Measurements from ENCODE around the gene PPP3CA. TPM values are rescaled to one million over a fixed set of nuclear protein-coding genes. Genes with fewer than 3 reads are reported as not detected.

PPP3CA gene
- total RNA-seq, 2 experiments from 2014 or later = 12.9 to 13.8 TPM

GRCh38 chr4:101065935-101066485, 281.3 kb downstream of the PPP3CA start:
- Mint-ChIP-seq H3K27me3 (no peaks in the 10 kb centered on the region), H3K4me3 (no peak overlapping the region), H3K36me3 (ENCODE audit: low read depth) (peaks cover 20% of the 10 kb centered on the region), H3K4me1 (ENCODE audit: low read depth) (no peaks in the 10 kb centered on the region), H3K27ac (no peak overlapping the region), H3K9me3 (no peaks in the 10 kb centered on the region)
- no peak for ATAC-seq (ENCODE audit: poor library complexity)
- intact Hi-C loops (cut with DNase I, micrococcal nuclease) = no loop called here
- ChIA-PET CTCF (interaction anchor here (1.3 kb wide), 1 partner anchor 82 kb away, joined by 3 read pairs; no protein-coding TSS in a partner anchor), POLR2A (no interaction called here)
- H3K9me3 ChIP-seq (ENCODE audit: control insufficient read depth in 1 of 2, insufficient read depth in 1 of 2, low read length in 2 of 2) = no peaks in the 10 kb centered on the region
- no peaks in the 10 kb centered on the region for H3K27me3 ChIP-seq (ENCODE audit: control insufficient read depth in 1 of 2, insufficient read depth in 2 of 2, low read length in 2 of 2)
- no peaks in the 10 kb centered on the region for H3K4me1 ChIP-seq (ENCODE audit: insufficient read depth, low read length)
- no peak overlapping the region for H3K27ac ChIP-seq (ENCODE audit: low read depth in 1 of 2, low read length in 2 of 2)
- peaks cover 9% of the 10 kb centered on the region for H3K36me3 ChIP-seq (ENCODE audit: insufficient read depth, low read length)
- TF ChIP-seq CTCF (IDR thresholded peaks at IDR 0.05) = no peak
- H3K4me3 ChIP-seq (ENCODE audit: low read length) = no peak overlapping the region
- DNase-seq = no peak

- no peaks in the 10 kb centered on the region for H3K9me3 Mint-ChIP-seq
- ChIA-PET POLR2A (no interaction called here), CTCF (interaction anchor here (1.3 kb wide), 1 partner anchor 82 kb away, joined by 3 read pairs; no protein-coding TSS in a partner anchor)
- peaks cover 9% of the 10 kb centered on the region for H3K36me3 ChIP-seq (ENCODE audit: insufficient read depth, low read length)
- intact Hi-C loops (cut with DNase I, micrococcal nuclease) = no loop called here
- no peak for DNase-seq
- H3K4me1 Mint-ChIP-seq (ENCODE audit: low read depth) = no peaks in the 10 kb centered on the region
- peaks cover 25% of the 10 kb centered on the region for H3K36me3 Mint-ChIP-seq (ENCODE audit: low read depth)
- H3K27me3 ChIP-seq (ENCODE audit: control insufficient read depth in 1 of 2, insufficient read depth in 2 of 2, low read length in 2 of 2) = no peaks in the 10 kb centered on the region
- no peak for ATAC-seq (ENCODE audit: poor library complexity)
- H3K27me3 Mint-ChIP-seq = no peaks in the 10 kb centered on the region
- H3K4me1 ChIP-seq (ENCODE audit: insufficient read depth, low read length) = no peaks in the 10 kb centered on the region
- no peak overlapping the region for H3K4me3 ChIP-seq (ENCODE audit: low read length)
- H3K27ac ChIP-seq (ENCODE audit: low read depth in 1 of 2, low read length in 2 of 2) = no peak overlapping the region
- H3K9me3 ChIP-seq (ENCODE audit: control insufficient read depth in 1 of 2, insufficient read depth in 1 of 2, low read length in 2 of 2) = no peaks in the 10 kb centered on the region
- no peak overlapping the region for H3K27ac Mint-ChIP-seq
- no peak overlapping the region for H3K4me3 Mint-ChIP-seq
- no peak for TF ChIP-seq CTCF (IDR thresholded peaks at IDR 0.05)
Observed at GRCh38 chr4:101065346-101065745, 282.0 kb downstream of the PPP3CA start.

GRCh38 chr4:101064541-101065180, 282.7 kb downstream of the PPP3CA start:
- H3K9me3 Mint-ChIP-seq = no peaks in the 10 kb centered on the region
- peaks cover 26% of the 10 kb centered on the region for H3K36me3 Mint-ChIP-seq (ENCODE audit: low read depth)
- H3K4me1 Mint-ChIP-seq (ENCODE audit: low read depth) = no peaks in the 10 kb centered on the region
- Histone ChIP-seq H3K9me3 (ENCODE audit: control insufficient read depth in 1 of 2, insufficient read depth in 1 of 2, low read length in 2 of 2) (no peaks in the 10 kb centered on the region), H3K27ac (ENCODE audit: low read depth in 1 of 2, low read length in 2 of 2) (no peak overlapping the region), H3K4me1 (ENCODE audit: insufficient read depth, low read length) (no peaks in the 10 kb centered on the region), H3K4me3 (ENCODE audit: low read length) (no peak overlapping the region), H3K27me3 (ENCODE audit: control insufficient read depth in 1 of 2, insufficient read depth in 2 of 2, low read length in 2 of 2) (no peaks in the 10 kb centered on the region), H3K36me3 (ENCODE audit: insufficient read depth, low read length) (peaks cover 5% of the 10 kb centered on the region)
- no peak overlapping the region for H3K4me3 Mint-ChIP-seq
- CTCF ChIA-PET = interaction anchor here (1.3 kb wide), 1 partner anchor 83 kb away, joined by 3 read pairs; no protein-coding TSS in a partner anchor
- no peak for DNase-seq
- TF ChIP-seq CTCF (IDR thresholded peaks at IDR 0.05) = no peak
- POLR2A ChIA-PET = no interaction called here
- no peak overlapping the region for H3K27ac Mint-ChIP-seq
- intact Hi-C loops (cut with DNase I, micrococcal nuclease) = no loop called here
- ATAC-seq (ENCODE audit: poor library complexity) = no peak
- no peaks in the 10 kb centered on the region for H3K27me3 Mint-ChIP-seq

All from CD4-positive, alpha-beta T cell (primary cell).